Fibroblast of skin of left quadriceps (primary cell): Measurements from ENCODE around the gene TMEM127.
A peak's percentile ranks its signal among the peaks of the same experiment; 100 is the strongest.
"Not testable (repeated sequence)": the region's sequence is repeated elsewhere in the genome, so short reads cannot be mapped to it uniquely, and the experiment has no call there.

Experiments used
- DNase-seq, 2 experiments: peaks; one replicate each; pipeline ENCODE4 v3.0.0-alpha.2; 2013; ENCODE audit warnings: low read depth in 2 of 2

Gene TMEM127

GRCh38 chr2:96265840-96266679 lies at the start of gene TMEM127, which contains the start of gene CIAO1:
Gene TMEM127, minus strand, starts transcription at chr2:96265997. Its CDS starts 616 bp downstream, at chr2:96265381.
Gene CIAO1, plus strand, starts transcription at chr2:96266225. Its CDS starts 126 bp downstream, at chr2:96266351.
- peak; percentile 95 to 96 for DNase-seq

DNA sequence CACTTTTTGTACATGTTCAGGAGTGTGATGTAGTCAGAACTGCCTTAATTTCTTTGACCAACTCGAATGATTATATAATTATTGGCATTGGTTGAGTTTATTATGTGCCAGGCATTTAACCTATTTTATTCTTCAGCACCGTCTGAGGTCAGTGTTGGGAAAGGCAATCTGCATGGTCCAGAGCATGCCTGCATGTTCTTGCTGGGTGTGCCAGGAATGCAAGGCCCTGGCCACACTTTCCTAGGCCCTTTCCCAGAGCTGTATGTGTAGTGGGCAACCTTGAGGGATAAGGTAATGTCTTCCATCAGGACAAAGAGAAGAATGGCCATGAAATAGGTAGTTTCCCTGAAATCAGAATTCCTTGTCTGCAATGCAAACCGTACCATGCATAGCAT lies 49.2 kb upstream of the TMEM127 start:
- no peak for DNase-seq

- DNase-seq = no peak
These were observed 42.5 kb upstream of the TMEM127 start for GRCh38 chr2:96308248-96308647.

GRCh38 chr2:96306370-96306769 lies 40.6 kb upstream of the TMEM127 start:
- DNase-seq = no peak

- DNase-seq = no peak
These were observed 40.1 kb upstream of the TMEM127 start for GRCh38 chr2:96305979-96306308.

DNA sequence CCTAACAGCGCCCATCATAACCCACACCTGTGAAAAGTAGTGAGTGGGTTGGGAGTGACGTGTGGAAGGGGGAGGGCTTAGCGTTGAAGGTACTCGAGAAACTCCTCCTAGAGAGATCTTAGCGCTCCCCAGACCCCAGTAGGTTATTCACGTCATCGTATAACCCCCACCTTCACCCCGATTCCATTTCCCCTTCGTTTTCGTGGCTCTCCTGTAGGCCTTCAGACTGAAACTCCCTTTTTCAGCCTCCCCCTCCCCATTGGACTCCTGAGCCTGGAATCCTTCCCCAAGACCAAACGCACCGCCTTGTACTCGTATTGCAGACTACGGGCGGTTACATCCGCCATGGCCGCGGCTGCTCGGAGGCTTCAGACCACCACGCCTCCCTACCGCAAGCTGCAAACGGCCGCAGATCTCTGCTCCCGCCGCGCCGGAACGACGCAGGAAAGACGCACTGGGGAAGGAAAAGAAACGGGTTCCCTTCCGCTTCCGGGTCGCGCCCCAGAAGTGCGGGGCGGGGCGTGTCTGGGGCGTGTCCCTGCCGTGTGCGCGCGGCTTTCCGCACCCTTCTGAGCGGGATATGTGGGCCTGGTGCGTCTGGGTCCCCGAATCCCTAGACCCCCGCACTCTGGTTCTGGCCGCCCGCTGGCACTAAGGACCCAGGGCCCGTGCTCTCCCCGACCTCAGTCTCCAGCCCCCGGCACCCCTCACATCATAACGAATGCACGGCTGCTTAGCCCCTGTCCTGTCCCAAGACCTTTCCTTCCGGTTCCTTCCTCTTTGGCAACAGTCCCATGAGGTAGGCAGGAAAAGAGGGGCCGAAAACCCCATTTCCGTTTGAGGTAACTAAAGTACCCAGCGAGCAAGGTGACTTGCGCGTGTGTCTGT lies 39.5 kb upstream of the TMEM127 start, which contains the start of gene SNRNP200:
Gene SNRNP200, minus strand, starts transcription at position 456 of the 888 bp plus-strand sequence. Its CDS starts 109 bp downstream, at position 347.
- DNase-seq = peak; percentile 60 to 64

DNA sequence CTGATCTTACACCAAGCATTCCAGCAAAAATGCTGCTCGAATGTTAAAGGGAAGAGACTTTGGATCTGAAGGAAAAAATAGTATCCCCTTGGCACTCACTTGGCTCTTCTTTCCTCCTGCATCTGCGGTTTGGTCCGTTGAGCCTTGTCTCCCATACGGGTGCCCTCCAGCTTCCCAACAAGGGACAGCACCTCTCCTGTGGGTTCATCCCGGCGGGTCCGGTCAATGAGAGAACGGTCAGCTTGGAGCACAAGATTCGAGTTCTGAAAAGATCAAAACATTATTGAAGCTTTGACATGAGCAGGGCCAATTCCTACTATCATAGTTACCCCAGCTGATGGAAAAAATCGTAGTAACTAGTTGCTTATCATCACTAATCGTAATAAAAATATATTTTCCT lies 38.8 kb upstream of the TMEM127 start:
- no peak for DNase-seq

DNA sequence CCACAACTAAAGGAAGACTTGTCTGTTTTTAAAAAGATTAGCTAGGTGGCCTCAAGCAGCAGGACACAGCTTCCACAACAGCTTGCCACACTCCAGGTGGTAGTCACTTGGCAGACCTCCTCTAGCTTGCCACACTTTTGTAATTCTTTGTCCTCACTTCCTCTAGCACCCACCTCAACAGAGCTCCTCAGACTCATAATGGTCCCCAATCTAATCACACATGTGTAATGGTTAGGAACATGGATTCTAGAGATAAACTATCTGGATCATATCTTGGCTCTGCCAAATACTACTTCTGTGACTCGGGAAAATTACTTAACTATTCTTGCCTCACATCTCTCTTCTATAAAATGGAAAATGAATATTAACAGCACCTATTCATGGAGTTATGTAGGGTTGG lies 36.1 kb upstream of the TMEM127 start:
- DNase-seq = no peak

DNA sequence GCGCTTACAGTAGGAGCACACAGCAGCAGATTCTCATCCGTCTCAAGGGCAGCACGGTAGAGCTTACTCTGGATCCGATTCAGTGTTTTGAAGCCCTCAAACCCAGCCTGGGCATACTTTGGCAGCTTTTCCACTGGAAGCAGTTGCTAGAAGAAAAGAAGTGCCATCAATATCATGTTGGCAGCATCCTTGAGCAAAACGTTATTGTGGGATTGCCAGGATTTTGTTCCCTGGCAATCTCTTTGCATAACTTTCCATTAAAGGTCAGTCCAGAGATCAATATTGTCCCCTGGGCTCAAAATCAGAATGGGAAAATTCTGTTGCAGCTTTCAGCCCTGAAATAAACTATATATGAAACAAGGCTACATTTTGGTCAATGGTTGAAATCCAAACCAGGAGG lies 31.1 kb upstream of the TMEM127 start:
- DNase-seq = no peak

DNA sequence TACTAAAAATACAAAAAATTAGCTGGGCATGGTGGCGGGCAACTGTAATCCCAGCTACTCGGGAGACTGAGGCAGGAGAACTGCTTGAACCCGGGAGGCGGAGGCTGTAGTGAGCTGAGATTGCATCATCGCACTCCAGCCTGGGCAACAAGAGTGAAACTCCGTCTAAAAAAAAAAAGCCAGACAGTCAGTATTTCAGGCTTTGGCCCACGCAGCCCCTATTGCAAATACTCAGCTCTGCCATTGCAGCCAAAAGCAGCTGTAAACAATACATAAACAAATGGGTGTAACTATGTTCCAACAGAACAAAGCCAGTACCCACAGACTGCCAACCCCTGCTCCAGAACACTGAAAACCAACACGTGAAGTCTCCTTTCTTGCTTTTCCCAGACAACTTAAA lies 28.5 kb upstream of the TMEM127 start:
- DNase-seq = not testable (repeated sequence)

DNA sequence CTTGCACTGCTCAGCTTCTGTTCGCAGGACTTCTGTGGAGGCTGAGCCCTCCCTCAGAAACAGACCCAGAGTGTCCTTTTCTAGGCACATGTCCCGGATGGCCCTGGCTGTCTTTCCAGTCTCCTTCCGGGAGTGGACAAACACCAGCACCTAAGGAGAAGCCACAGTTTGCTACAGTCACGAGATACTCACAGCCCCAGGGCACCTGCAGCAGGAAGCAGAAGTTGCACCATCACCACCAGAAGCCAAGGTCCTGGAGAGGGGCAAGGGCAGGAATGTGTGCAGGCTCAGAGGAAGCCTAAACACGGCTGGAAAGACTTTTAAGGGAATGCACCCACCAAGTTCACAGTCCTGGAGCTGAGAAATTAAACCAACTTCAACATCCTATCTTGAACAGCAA lies 26.0 kb upstream of the TMEM127 start:
- DNase-seq = no peak

DNA sequence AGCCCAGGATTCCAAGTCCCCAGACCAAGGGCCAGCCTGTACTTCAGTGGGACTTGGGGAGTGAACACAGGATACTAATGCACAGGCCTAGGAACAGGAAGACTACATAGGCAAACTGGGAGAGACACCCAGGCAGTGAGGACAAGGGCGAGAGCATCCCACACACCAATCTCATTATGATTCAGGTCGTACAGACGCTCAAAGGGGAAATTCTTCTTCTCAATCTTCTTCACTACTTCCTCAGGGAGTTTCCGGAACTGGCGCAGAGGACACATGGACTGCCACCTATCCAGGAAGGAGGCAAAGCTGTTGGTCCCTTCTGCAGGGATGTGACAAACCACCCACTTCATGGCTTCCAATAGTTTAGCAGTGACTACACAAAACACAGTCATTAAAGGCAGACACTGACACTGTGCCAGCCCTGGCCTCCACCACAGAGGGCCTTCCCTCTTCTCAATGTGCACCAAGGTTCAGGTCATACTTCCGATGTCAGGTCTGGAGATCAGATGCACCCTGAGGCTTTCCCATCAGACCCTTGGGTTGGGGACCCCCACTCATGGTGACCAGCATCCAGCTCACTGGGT lies 21.6 kb upstream of the TMEM127 start:
- no peak for DNase-seq

- DNase-seq = no peak
These were observed 11.1 kb upstream of the TMEM127 start for GRCh38 chr2:96276787-96277499.

GRCh38 chr2:96274355-96275056 lies 8.7 kb upstream of the TMEM127 start:
- DNase-seq = no peak

GRCh38 chr2:96273763-96274162 lies 8.0 kb upstream of the TMEM127 start:
- no peak for DNase-seq

DNA sequence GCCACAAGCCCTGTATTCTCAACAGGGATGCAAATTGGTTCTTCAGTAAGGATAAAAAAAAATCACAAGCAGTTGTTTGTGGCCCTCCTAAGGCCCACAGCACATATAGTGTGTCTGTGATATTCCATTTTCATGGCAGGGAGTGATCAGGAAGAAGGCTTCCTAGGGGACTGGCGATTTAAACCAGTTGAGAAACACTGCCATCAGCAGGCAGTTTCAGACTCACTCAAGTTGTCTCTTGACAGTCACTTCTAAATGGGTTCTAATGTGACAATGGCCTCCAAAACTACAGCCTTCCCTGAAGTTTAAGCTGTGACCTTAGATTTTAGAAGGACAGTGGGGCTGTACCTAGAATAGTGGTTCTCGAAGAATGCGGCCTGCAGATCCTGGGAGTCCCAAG lies 6.2 kb upstream of the TMEM127 start:
- no peak for DNase-seq

DNA sequence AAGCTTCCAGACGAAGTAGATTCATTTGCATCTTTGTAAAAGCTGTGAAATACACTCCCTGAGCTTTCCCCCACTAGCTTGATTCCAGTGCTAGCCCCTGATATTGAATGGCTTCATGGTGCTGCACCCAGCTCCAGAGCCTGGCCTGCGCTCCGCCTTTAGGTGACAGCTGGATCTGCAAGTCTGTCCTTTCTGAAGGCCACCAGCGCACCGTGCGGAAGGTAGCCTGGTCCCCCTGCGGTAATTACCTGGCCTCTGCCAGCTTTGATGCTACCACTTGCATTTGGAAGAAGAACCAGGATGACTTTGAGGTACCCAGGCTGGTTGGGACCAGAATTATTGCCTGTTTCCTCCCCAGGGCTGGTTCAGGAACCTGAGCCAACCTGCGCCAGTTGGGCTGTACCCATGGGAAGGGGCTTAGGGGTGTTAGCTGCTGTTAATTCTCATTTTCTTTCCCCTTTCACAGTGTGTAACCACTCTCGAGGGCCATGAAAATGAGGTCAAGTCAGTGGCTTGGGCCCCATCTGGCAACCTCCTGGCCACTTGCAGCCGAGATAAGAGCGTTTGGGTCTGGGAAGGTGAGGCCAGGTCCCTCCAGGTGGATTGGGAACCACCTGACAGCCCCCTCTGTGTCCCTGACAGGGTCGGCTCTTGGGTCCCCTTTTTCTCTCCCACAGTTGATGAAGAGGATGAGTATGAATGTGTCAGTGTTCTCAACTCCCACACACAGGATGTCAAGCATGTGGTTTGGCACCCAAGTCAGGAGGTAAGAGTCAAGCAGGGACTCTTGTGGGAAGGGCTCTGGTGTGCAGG lies 1.6 kb upstream of the TMEM127 start:
- no peak for DNase-seq

- DNase-seq = no peak
These were observed 403 bp downstream of the TMEM127 start for GRCh38 chr2:96265349-96265839.

DNA sequence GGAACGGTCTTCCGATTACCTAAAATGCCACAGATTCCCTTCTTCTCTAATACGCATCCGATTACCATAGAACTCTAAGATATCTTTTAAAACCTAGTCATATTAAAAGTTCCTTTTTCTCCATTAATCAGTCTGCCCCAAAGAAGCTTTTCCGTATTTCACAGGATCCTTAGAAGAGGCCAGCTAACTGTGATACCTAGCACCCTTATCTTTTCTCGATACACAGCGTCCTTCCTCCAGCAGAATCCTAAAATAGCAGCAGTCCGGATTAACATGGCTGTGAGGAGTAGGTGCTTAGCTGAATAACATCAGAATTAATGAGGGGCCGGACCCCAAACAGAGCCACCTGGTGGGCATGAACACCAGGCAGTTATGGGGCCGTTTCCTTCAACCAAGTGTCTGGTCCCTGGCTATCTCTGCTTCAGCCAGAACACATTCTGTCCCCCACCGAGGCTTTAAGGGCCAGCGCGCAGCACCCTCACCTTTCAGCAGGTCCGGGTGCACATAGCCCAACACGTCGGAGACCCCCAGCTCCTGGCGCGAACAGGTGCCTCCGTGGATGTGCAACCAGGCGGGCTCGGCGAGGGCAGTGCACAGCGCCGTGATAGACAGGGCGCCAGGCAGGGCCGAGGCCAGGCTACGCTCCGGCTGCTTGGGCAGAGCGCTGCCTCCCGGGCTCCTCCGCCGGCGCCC lies 995 bp downstream of the TMEM127 start:
- DNase-seq = no peak
